GM21825 (cell line): Measurements from ENCODE around the gene EEA1.
"Not testable (repeated sequence)": the region's sequence is repeated elsewhere in the genome, so short reads cannot be mapped to it uniquely, and the experiment has no call there.

ENCODE experiments used
- ATAC-seq: cut with Tn5 transposase; IDR thresholded peaks from one replicate; pipeline ENCODE4 v1.9.1; 2021; ENCODE audit warnings: mild to moderate bottlenecking, moderate library complexity; ENCODE audit not compliant: unreplicated experiment

EEA1 gene

DNA sequence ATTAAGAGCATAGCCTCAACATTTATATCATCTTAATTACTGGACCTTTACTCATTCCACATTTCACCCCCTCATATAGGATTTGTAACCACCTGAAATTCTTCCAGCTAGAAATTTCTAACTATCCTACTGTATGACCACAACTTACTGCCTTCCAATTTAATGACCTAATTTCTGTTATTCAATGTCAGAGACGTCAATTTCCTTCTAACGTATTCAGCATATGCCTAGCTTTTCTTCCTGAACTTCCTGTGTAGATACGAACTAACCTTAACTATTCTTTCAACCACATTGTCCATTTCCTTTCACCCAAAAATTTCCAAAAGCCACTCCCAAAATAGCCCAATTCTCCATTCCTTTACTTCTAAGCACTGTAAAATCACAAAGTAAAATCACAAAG is 108.0 kb downstream of the EEA1 start:
- no peak for ATAC-seq

DNA sequence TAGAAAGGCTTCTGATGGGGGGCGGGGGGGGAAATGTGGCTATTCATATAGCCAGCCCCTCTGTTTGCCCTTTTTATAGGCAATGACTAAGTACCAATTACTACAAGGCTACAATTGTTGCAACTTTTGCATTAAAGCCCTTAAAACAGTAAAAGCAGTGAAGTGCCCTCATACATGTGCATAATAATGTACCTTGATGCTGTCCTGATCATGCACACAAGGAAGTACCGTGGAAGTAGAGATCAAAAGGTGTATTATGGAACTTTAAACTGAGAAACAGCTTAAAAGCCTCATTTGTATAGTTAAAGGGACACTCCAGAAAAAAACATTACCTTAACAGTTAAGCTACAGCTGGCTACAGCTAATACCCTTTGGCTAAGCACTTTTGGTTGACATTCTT is 114.5 kb downstream of the EEA1 start:
- no peak for ATAC-seq

- peak; percentile 63 for ATAC-seq
Measured at GRCh38 chr12:92810370-92810769, 118.7 kb downstream of the EEA1 start.

DNA sequence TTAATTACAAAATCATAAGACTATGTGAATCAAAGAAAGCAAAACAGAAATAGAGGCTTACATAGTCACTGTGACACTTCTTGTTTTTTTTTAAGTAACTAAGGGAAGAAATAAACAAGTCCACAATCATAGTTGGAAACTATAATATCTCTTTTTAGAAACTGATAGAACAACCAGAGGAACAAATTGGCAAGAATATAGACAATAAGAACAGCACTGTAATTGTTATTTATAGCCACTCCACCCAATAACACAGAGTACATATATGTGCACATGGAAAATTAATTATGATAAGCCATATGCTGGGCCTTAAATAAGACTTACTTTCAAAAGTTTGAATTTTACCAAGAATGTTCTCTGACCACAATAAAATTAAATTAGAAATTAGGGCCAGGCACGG is 125.2 kb downstream of the EEA1 start:
- no peak for ATAC-seq

DNA sequence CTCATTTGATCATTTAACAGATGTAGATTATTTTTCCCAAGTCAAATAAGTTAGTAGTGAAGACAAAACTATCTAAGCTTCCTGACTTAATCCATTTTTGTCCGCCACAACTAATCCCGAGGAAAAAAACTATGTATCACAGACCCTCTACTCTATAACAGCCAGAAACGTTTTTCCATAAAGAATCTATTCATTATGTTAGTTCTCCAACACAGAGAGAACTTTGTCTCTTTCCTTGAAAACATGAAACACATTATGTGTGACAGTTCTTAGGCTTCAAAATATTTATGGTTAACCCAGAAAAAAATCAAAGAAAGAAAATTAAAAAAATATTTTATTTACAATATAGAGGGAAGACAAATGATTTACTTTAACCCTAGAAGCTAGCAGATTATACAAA is 126.2 kb downstream of the EEA1 start:
- ATAC-seq = no peak

GRCh38 chr12:92796650-92797049 is 132.4 kb downstream of the EEA1 start:
- ATAC-seq = no peak

GRCh38 chr12:92794814-92795213 is 134.3 kb downstream of the EEA1 start:
- ATAC-seq = no peak

- not testable (repeated sequence) for ATAC-seq
Measured at GRCh38 chr12:92794356-92794755, 134.7 kb downstream of the EEA1 start.

DNA sequence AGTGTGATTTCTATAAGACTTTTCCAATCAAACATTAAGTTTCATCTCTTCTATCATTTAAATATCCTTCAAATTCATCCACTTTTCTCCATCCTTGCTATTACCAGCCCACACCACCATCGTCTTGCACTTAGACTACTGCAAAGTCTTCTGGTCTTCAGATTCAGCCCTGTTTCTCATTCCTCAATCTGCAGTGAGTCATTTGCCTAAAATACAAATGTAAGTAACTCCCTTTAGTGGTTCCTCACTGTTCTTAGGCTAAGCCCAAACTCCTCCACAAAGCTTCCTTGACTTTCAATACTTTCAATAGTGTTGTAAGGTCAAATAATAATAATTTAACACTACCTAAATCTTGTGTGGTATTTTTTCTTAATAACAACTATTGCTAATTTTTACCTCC is 143.1 kb downstream of the EEA1 start:
- no peak for ATAC-seq

GRCh38 chr12:92785563-92785950 is 143.5 kb downstream of the EEA1 start:
- no peak for ATAC-seq

DNA sequence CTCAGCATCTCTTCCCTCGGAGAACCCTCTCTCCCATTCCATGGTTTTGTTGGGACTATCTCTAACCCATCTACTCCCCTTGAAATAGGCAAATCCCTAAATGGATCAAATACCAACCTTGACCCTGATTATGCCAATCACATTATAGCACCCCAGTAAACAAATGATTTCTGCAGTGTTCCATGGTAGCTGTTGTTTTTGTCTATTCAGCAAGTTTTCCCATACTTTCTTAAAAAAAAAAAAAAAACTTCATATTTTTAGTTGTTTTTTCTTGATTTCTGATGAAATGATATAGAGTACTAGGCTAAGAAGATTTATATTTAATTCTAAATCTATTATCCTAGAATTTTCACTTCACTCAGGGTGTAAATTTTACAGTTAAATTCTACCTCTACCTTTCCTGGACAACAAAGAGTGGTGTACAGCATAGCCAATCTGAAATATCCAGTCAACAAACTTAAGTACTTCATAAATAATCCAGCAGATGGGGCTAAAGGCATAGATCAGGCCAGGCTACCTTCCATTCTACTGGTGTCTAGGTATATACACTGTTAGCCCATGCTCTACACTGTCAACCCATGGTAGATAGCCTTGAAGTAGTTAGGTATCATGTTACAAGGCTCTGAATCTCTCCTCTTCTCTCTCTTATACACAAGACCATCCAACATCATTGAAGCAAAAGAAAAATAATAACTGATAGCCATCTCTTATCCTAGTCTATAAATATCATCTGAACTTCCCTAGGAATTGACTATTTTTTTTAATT is 144.1 kb downstream of the EEA1 start:
- peak; percentile 92 for ATAC-seq

DNA sequence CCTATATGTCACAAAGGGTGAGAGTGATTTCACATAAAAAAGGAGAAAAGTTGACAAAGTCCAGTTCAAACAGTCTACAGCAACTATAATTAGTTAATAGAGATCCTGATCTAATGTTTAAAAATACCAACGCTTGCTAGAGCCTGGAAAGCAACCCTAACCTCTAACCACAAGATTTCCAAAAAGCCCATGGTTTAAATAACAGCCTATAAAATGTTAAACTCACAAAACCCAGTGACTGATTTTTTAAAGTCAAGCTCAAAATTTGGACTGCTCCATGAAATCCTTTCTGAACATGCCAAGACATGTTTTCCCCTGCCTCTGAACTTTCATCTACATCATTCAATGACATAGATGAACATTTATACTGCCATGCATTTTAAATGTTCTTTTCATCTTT is 144.7 kb downstream of the EEA1 start:
- no peak for ATAC-seq

- no peak for ATAC-seq
Measured at GRCh38 chr12:92779902-92780301, 149.2 kb downstream of the EEA1 start.

GRCh38 chr12:92778525-92778924 is 150.6 kb downstream of the EEA1 start:
- ATAC-seq = no peak

DNA sequence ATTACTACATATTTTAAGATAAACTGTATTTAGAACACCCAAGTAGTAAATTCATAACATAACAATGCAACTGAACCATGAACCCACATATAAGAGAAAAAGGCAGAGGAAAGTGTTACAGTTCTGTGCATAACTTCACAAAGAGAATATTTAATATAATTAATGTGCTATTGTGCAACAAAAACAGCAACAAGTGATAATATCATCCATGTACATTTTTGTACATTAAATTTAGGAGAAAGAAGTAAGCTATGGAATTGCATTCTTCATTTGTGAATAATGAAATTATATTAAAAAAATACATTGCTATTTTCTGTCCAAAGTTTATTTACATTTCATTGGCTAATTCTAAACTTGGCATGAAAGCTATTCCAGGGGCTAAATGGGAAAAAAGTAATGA is 153.7 kb downstream of the EEA1 start:
- no peak for ATAC-seq

DNA sequence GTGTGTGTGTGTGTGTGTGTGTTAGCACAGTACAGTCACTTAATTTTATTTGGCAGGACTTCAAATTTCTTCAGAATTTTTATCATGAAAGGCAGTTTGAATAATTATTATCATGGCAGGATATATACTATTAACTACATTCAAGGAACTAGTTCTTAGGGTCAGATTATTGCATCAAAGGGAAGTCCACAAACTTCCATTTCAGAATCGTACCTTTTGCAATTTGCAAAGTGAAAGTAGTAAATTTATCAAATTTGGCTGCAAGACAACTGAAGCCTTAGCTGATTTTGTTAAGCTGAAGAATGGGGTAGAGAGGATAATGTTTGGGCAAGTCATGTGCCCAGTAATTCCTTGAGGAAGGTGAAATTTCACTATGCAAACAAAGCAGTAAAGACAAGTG is 158.1 kb downstream of the EEA1 start:
- no peak for ATAC-seq

GRCh38 chr12:92769124-92769901 is 159.8 kb downstream of the EEA1 start:
- peak; percentile 86 for ATAC-seq

GRCh38 chr12:92765871-92766270 is 163.2 kb downstream of the EEA1 start:
- ATAC-seq = no peak

GRCh38 chr12:92764831-92765230 is 164.3 kb downstream of the EEA1 start:
- no peak for ATAC-seq

DNA sequence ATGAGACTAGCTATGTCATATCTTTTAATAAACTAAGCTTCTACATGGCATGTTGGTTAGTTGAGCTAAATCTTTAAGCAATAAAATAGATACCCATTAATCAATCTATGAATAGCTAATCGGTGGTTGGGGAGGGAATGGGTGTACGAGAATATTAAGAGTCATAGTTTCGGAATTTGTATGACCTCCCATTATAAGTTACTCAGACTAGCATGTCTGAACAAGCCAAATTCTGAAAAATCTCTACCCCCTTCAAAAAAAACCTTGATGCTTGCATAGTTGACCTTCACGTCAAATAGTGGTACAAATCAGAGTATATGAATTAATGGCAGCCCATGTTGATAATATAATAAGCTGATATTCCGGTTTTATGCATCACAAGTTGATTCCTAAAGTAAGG is 166.3 kb downstream of the EEA1 start:
- no peak for ATAC-seq

DNA sequence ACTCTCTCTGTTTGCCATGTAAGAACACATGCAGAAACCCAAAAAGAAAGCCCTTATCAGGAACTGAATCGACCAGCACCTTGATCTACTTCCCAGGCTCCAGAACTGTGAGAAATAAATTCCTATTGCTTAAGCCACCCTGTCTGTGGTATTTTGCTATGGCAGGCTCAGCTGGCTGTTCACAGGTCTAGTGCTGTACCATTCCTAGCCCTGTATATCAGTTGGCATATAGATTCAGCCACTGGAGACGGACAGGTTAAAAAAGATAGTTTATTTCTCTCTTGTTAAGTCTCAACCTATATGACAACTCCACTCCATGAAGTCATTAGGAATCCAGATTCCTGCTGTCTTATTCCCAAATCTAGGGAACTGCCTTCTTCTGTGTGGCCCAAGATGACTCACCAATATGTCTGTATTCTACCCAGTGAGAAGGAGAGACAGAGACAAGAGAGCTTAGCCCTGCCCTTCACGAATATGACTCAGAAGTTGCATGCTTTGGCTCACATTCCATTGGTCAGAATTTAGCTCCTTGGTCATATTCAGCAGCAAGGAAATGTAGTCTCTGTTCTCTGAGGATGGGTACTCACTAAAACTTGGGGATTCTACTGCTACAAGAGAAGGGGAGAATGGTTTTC is 169.3 kb downstream of the EEA1 start:
- ATAC-seq = no peak

GRCh38 chr12:92757597-92758121 is 171.4 kb downstream of the EEA1 start:
- ATAC-seq = no peak
